ENCODE results near the gene KCTD11.

DNA sequence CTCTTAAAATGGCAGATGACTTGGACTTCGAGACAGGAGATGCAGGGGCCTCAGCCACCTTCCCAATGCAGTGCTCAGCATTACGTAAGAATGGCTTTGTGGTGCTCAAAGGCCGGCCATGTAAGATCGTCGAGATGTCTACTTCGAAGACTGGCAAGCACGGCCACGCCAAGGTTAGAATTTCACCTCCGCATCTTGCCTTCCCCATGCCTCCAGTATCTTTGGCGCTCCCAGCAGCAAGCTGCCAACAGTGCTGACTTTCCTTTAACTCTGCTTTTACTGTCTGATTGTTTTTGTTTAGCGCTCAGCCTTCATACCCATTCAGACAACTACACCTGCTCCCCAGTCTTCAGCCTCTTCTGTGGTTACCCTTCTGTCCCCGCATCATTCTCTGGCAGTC, 42.3 kb upstream of the KCTD11 start:
- no peak for TF ChIP-seq REST (IDR thresholded peaks at IDR 0.05; ENCODE audit: unreplicated experiment)
- TF ChIP-seq, protein P1, sequence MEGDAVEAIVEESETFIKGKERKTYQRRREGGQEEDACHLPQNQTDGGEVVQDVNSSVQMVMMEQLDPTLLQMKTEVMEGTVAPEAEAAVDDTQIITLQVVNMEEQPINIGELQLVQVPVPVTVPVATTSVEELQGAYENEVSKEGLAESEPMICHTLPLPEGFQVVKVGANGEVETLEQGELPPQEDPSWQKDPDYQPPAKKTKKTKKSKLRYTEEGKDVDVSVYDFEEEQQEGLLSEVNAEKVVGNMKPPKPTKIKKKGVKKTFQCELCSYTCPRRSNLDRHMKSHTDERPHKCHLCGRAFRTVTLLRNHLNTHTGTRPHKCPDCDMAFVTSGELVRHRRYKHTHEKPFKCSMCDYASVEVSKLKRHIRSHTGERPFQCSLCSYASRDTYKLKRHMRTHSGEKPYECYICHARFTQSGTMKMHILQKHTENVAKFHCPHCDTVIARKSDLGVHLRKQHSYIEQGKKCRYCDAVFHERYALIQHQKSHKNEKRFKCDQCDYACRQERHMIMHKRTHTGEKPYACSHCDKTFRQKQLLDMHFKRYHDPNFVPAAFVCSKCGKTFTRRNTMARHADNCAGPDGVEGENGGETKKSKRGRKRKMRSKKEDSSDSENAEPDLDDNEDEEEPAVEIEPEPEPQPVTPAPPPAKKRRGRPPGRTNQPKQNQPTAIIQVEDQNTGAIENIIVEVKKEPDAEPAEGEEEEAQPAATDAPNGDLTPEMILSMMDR (conservative IDR thresholded peaks at IDR 0.05; ENCODE audit: low read depth in 2 of 2): no peak
- TF ChIP-seq CREB1 (CRISPR knock-in tag; IDR thresholded peaks at IDR 0.05; ENCODE audit: low read depth): no peak
- peak; percentile 30; the same call in 1 of the 2 replicates for TF ChIP-seq POLR2AphosphoS5 (IDR thresholded peaks at IDR 0.05; ENCODE audit: low read depth)
- TF ChIP-seq EZH2 (IDR thresholded peaks at IDR 0.05; ENCODE audit: low read depth, unreplicated experiment): no peak
- no peak for TF ChIP-seq JUNB (IDR thresholded peaks at IDR 0.05; ENCODE audit: unreplicated experiment)
- TF ChIP-seq ZNF331 (CRISPR knock-in tag; IDR thresholded peaks at IDR 0.05; ENCODE audit: low read depth): no peak
- TF ChIP-seq EZH2phosphoT487 (IDR thresholded peaks at IDR 0.05; ENCODE audit: unreplicated experiment): no peak
- TF ChIP-seq STAT1 (IDR thresholded peaks at IDR 0.05; ENCODE audit: unreplicated experiment): no peak
- TF ChIP-seq, protein P2, sequence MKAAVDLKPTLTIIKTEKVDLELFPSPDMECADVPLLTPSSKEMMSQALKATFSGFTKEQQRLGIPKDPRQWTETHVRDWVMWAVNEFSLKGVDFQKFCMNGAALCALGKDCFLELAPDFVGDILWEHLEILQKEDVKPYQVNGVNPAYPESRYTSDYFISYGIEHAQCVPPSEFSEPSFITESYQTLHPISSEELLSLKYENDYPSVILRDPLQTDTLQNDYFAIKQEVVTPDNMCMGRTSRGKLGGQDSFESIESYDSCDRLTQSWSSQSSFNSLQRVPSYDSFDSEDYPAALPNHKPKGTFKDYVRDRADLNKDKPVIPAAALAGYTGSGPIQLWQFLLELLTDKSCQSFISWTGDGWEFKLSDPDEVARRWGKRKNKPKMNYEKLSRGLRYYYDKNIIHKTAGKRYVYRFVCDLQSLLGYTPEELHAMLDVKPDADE (IDR thresholded peaks at IDR 0.05): no peak
- TF ChIP-seq, protein P3, sequence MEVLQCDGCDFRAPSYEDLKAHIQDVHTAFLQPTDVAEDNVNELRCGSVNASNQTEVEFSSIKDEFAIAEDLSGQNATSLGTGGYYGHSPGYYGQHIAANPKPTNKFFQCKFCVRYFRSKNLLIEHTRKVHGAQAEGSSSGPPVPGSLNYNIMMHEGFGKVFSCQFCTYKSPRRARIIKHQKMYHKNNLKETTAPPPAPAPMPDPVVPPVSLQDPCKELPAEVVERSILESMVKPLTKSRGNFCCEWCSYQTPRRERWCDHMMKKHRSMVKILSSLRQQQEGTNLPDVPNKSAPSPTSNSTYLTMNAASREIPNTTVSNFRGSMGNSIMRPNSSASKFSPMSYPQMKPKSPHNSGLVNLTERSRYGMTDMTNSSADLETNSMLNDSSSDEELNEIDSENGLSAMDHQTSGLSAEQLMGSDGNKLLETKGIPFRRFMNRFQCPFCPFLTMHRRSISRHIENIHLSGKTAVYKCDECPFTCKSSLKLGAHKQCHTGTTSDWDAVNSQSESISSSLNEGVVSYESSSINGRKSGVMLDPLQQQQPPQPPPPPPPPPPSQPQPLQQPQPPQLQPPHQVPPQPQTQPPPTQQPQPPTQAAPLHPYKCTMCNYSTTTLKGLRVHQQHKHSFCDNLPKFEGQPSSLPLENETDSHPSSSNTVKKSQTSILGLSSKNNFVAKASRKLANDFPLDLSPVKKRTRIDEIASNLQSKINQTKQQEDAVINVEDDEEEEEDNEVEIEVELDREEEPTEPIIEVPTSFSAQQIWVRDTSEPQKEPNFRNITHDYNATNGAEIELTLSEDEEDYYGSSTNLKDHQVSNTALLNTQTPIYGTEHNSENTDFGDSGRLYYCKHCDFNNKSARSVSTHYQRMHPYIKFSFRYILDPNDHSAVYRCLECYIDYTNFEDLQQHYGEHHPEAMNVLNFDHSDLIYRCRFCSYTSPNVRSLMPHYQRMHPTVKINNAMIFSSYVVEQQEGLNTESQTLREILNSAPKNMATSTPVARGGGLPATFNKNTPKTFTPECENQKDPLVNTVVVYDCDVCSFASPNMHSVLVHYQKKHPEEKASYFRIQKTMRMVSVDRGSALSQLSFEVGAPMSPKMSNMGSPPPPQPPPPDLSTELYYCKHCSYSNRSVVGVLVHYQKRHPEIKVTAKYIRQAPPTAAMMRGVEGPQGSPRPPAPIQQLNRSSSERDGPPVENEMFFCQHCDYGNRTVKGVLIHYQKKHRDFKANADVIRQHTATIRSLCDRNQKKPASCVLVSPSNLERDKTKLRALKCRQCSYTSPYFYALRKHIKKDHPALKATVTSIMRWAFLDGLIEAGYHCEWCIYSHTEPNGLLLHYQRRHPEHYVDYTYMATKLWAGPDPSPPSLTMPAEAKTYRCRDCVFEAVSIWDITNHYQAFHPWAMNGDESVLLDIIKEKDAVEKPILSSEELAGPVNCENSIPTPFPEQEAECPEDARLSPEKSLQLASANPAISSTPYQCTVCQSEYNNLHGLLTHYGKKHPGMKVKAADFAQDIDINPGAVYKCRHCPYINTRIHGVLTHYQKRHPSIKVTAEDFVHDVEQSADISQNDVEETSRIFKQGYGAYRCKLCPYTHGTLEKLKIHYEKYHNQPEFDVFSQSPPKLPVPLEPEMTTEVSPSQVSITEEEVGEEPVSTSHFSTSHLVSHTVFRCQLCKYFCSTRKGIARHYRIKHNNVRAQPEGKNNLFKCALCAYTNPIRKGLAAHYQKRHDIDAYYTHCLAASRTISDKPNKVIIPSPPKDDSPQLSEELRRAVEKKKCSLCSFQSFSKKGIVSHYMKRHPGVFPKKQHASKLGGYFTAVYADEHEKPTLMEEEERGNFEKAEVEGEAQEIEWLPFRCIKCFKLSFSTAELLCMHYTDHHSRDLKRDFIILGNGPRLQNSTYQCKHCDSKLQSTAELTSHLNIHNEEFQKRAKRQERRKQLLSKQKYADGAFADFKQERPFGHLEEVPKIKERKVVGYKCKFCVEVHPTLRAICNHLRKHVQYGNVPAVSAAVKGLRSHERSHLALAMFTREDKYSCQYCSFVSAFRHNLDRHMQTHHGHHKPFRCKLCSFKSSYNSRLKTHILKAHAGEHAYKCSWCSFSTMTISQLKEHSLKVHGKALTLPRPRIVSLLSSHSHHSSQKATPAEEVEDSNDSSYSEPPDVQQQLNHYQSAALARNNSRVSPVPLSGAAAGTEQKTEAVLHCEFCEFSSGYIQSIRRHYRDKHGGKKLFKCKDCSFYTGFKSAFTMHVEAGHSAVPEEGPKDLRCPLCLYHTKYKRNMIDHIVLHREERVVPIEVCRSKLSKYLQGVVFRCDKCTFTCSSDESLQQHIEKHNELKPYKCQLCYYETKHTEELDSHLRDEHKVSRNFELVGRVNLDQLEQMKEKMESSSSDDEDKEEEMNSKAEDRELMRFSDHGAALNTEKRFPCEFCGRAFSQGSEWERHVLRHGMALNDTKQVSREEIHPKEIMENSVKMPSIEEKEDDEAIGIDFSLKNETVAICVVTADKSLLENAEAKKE (CRISPR knock-in tag; IDR thresholded peaks at IDR 0.05): no peak
- no peak for TF ChIP-seq ZNF114 (CRISPR knock-in tag; IDR thresholded peaks at IDR 0.05)
- TF ChIP-seq NANOG (IDR thresholded peaks at IDR 0.05; ENCODE audit: borderline replicate concordance): no peak
